ENCODE data around the gene CRADD. TPM values are rescaled to one million over a fixed set of nuclear protein-coding genes. Genes with fewer than 3 reads are reported as not detected.

Gene CRADD
- polyA plus RNA-seq, 1 of the 3 experiments (the other 2 are of a cell fraction), result 13.6 TPM

- Histone ChIP-seq H3K9ac (no peak overlapping the region), H3K27ac (ENCODE audit: low read depth in 2 of 2, low read length in 1 of 2) (no peak overlapping the region), H3F3A (replicated peaks; ENCODE audit: insufficient read depth) (no peaks in the 10 kb centered on the region), H3K4me1 (ENCODE audit: control insufficient read depth in 1 of 2, insufficient read depth in 2 of 2, low read depth in 1 of 2, low read length in 1 of 2) (peaks cover 5 to 9% of the 10 kb centered on the region in 2 experiments; a peak in 3 of 4 replicates), H3K79me2 (ENCODE audit: insufficient read depth) (no peaks in the 10 kb centered on the region), H3K9me3 (no peaks in the 10 kb centered on the region), H3K9me2 (no peaks in the 10 kb centered on the region), H3K4me2 (no peak overlapping the region), H3K27me3 (ENCODE audit: insufficient read depth) (no peaks in the 10 kb centered on the region), H4K20me1 (ENCODE audit: insufficient read depth) (no peaks in the 10 kb centered on the region), H3K4me3 (ENCODE audit: low read depth in 2 of 2, low read length in 1 of 2) (no peak overlapping the region), H2AFZ (ENCODE audit: low read depth) (no peak overlapping the region), H3K36me3 (replicated peaks in 1 of 2; ENCODE audit: control insufficient read depth in 1 of 2, insufficient read depth in 2 of 2, low read length in 1 of 2) (no peaks in the 10 kb centered on the region)
- ChIA-PET POLR2A (no interaction called here), CTCF (interaction anchor here (1.0 kb wide), 1 partner anchor 245 kb away, joined by 3 read pairs; no protein-coding TSS in a partner anchor)
- no peak for DNase-seq
- TF ChIP-seq JUND (IDR thresholded peaks at IDR 0.05) (no peak), YY1 (IDR thresholded peaks at IDR 0.05; ENCODE audit: low read depth) (no peak), FOXJ3 (CRISPR knock-in tag; IDR thresholded peaks at IDR 0.05) (no peak), SIN3A (IDR thresholded peaks at IDR 0.05; ENCODE audit: borderline replicate concordance, low read depth, low read length) (no peak), CHD2 (IDR thresholded peaks at IDR 0.05; ENCODE audit: low read length, partially characterized antibody) (no peak), ZBTB33 (IDR thresholded peaks at IDR 0.05; ENCODE audit: borderline replicate concordance, low read depth) (no peak), IRF3 (IDR thresholded peaks at IDR 0.05; ENCODE audit: low read depth, low read length) (no peak), PBX3 (IDR thresholded peaks at IDR 0.05) (no peak), POLR2AphosphoS5 (IDR thresholded peaks at IDR 0.05; ENCODE audit: low read depth, low read length) (no peak), EZH2phosphoT487 (IDR thresholded peaks at IDR 0.05; ENCODE audit: borderline replicate concordance, low read depth) (no peak), TCF12 (IDR thresholded peaks at IDR 0.05) (no peak)
These were observed 179.4 kb downstream of the CRADD start for GRCh38 chr12:93856611-93857010.

- no peaks in the 10 kb centered on the region for H3K9me2 ChIP-seq
- CTCF ChIA-PET, result no interaction called here
- POLR2A ChIA-PET, result no interaction called here
- WGBS (ENCODE audit: low lambda C conversion rate), result 71% methylated on average over 5 of the region's 5 CpGs
- no peaks in the 10 kb centered on the region for H3K79me2 ChIP-seq (ENCODE audit: insufficient read depth)
- no peaks in the 10 kb centered on the region for H3F3A ChIP-seq (replicated peaks; ENCODE audit: insufficient read depth)
- no peak overlapping the region for H3K27ac ChIP-seq (ENCODE audit: low read depth in 2 of 2, low read length in 1 of 2)
- no peaks in the 10 kb centered on the region for H4K20me1 ChIP-seq (ENCODE audit: insufficient read depth)
- H2AFZ ChIP-seq (ENCODE audit: low read depth), result no peak overlapping the region
- no peak overlapping the region for H3K4me2 ChIP-seq
- no peaks in the 10 kb centered on the region for H3K36me3 ChIP-seq (replicated peaks in 1 of 2; ENCODE audit: control insufficient read depth in 1 of 2, insufficient read depth in 2 of 2, low read length in 1 of 2)
- no peak overlapping the region for H3K4me3 ChIP-seq (ENCODE audit: low read depth in 2 of 2, low read length in 1 of 2)
- H3K9ac ChIP-seq, result no peak overlapping the region
- no peak for TF ChIP-seq CHD2 (IDR thresholded peaks at IDR 0.05; ENCODE audit: low read length, partially characterized antibody)
- TF ChIP-seq FOSL2 (IDR thresholded peaks at IDR 0.05; ENCODE audit: borderline replicate concordance, low read depth), result peak; percentile 18; the same call in 1 of the 2 replicates
- TF ChIP-seq PBX3 (IDR thresholded peaks at IDR 0.05), result peak; percentile 36; the same call in 1 of the 2 replicates
- TF ChIP-seq JUND (IDR thresholded peaks at IDR 0.05), result peak; percentile 30; the same call in 1 of the 2 replicates
- H3K4me1 ChIP-seq (ENCODE audit: control insufficient read depth in 1 of 2, insufficient read depth in 2 of 2, low read depth in 1 of 2, low read length in 1 of 2), result peaks cover 2 to 9% of the 10 kb centered on the region in 2 experiments; a peak in 2 of 4 replicates
- no peak for DNase-seq
- H3K9me3 ChIP-seq, result no peaks in the 10 kb centered on the region
- no peaks in the 10 kb centered on the region for H3K27me3 ChIP-seq (ENCODE audit: insufficient read depth)
These were observed 180.2 kb downstream of the CRADD start for GRCh38 chr12:93857279-93857938.
